H1 (cell line): ENCODE results near the gene BATF2. TPM values are rescaled to one million over a fixed set of nuclear protein-coding genes. Genes with fewer than 3 reads are reported as not detected.

Source experiments
- ATF3 ChIP-seq: IDR thresholded peaks from 2 replicates; pipeline ENCODE4 v1.6.1; 2011; ENCODE audit warnings: low read depth, mild to moderate bottlenecking, low read length; ENCODE audit not compliant: insufficient read depth
- BACH1 ChIP-seq: IDR thresholded peaks from 2 replicates; pipeline ENCODE4 v1.6.1; 2012; ENCODE audit warnings: low read length, improper control_type of control experiment
- CBX5 ChIP-seq: fragments of 300-800, 300-1000 bp; sonication (generic); IDR thresholded peaks from 2 replicates; pipeline ENCODE4 v1.7.1; 2016; ENCODE audit warnings: antibody characterized with exemption, low read length, low read depth
- CTCF ChIP-seq, 3 experiments: IDR thresholded peaks; 1 replicate in 2 of 3; 2 replicates in 1 of 3; pipeline versions ENCODE4 v1.5.1 to v1.6.1; 2011; ENCODE audit warnings: low read length in 3 of 3, mild to moderate bottlenecking in 3 of 3, inconsistent platforms in 2 of 3, low read depth in 1 of 3, moderate library complexity in 1 of 3; ENCODE audit not compliant: insufficient read depth in 1 of 3; ENCODE audit errors: control extremely low read depth in 1 of 3
- E2F6 ChIP-seq: IDR thresholded peaks from 2 replicates; pipeline ENCODE4 v1.6.1; 2012; ENCODE audit warnings: inconsistent platforms
- EGR1 ChIP-seq: IDR thresholded peaks from 2 replicates; pipeline ENCODE4 v1.6.1; 2011; ENCODE audit warnings: low read depth, low read length, borderline replicate concordance
- EZH2 ChIP-seq: fragments of 200-600 bp; sonication (generic); IDR thresholded peaks from 2 replicates; pipeline ENCODE4 v1.7.1; 2012; ENCODE audit warnings: low read depth, mild to moderate bottlenecking, moderate library complexity, low read length, inconsistent platforms; ENCODE audit not compliant: severe bottlenecking
- HDAC2 ChIP-seq, 2 experiments: fragments of 300-600 bp in 1 of 2; sonication (generic) in 1 of 2; IDR thresholded peaks; 2 replicates each; pipeline ENCODE4 v1.6.1; 2011 to 2012; ENCODE audit warnings: low read depth in 2 of 2, low read length in 2 of 2, mild to moderate bottlenecking in 2 of 2, moderate library complexity in 2 of 2, borderline replicate concordance in 1 of 2, inconsistent platforms in 1 of 2
- JUND ChIP-seq: IDR thresholded peaks from 2 replicates; pipeline ENCODE4 v1.6.1; 2011; ENCODE audit warnings: mild to moderate bottlenecking, improper control_type of control experiment, low read length
- KDM5A ChIP-seq: fragments of 200-600 bp; IDR thresholded peaks from 2 replicates; pipeline ENCODE4 v1.7.1; 2012; ENCODE audit warnings: mild to moderate bottlenecking, low read length, inconsistent platforms, mixed read lengths
- NANOG ChIP-seq: IDR thresholded peaks from 2 replicates; pipeline ENCODE4 v1.6.1; 2011; ENCODE audit warnings: low read length, low read depth, mild to moderate bottlenecking, inconsistent platforms; ENCODE audit not compliant: insufficient read depth, poor library complexity, severe bottlenecking
- POLR2A ChIP-seq, 2 experiments: IDR thresholded peaks; 1 replicate in 1 of 2; 2 replicates in 1 of 2; pipeline ENCODE4 v1.6.1; 2011; ENCODE audit warnings: low read depth in 2 of 2, low read length in 2 of 2, mild to moderate bottlenecking in 2 of 2; ENCODE audit errors: control extremely low read depth in 1 of 2
- POLR2AphosphoS5 ChIP-seq: IDR thresholded peaks from 2 replicates; pipeline ENCODE4 v1.6.1; 2011; ENCODE audit warnings: low read depth, low read length
- RAD21 ChIP-seq, 2 experiments: IDR thresholded peaks in 1 of 2; conservative IDR thresholded peaks in 1 of 2; 2 replicates each; pipeline ENCODE4 v1.6.1; 2011; ENCODE audit warnings: low read depth in 2 of 2, low read length in 2 of 2, improper control_type of control experiment in 1 of 2, inconsistent platforms in 1 of 2, mild to moderate bottlenecking in 1 of 2, moderate library complexity in 1 of 2
- RBBP5 ChIP-seq: IDR thresholded peaks from 2 replicates; pipeline ENCODE4 v1.7.1; 2012; ENCODE audit warnings: low read depth, mild to moderate bottlenecking, inconsistent platforms, low read length, moderate library complexity, borderline replicate concordance
- RXRA ChIP-seq: IDR thresholded peaks from 2 replicates; pipeline ENCODE4 v1.6.1; 2011; ENCODE audit warnings: low read depth, mild to moderate bottlenecking, low read length, moderate library complexity; ENCODE audit not compliant: insufficient read depth
- SIX5 ChIP-seq: IDR thresholded peaks from 2 replicates; pipeline ENCODE4 v1.6.1; 2011; ENCODE audit warnings: mild to moderate bottlenecking, low read depth, low read length
- TAF7 ChIP-seq: optimal IDR thresholded peaks from 2 replicates; pipeline ENCODE3; 2011; ENCODE audit warnings: low read depth, mild to moderate bottlenecking, inconsistent platforms, low read length, moderate library complexity, borderline replicate concordance
- TCF12 ChIP-seq: IDR thresholded peaks from 2 replicates; pipeline ENCODE4 v1.6.1; 2011; ENCODE audit warnings: low read depth, mild to moderate bottlenecking, low read length
- polyA plus RNA-seq, 7 experiments: library from polyadenylated mRNA; depleted of rRNA in 3 of 7; stranded (reverse) in 5 of 7; unstranded in 2 of 7; fragments of >200 nt in 5 of 7; fragments of 200-250 nt in 2 of 7; gene quantifications; 1 replicate in 5 of 7; 2 replicates in 1 of 7; 4 replicates in 1 of 7; pipeline versions ENCODE4 v1.2.1 to v1.2.3, GENCODE V29; 2011 to 2013; ENCODE audit warnings: missing spikeins in 2 of 7, mixed read lengths in 2 of 7
- total RNA-seq: library from RNA; stranded (reverse); fragmentation: NEBNext Ultra II Directional; extraction: Animal tissue kit (Norgen Biotek cat#: 25700); gene quantifications from 2 replicates; pipeline ENCODE4 v1.2.1, GENCODE V29; 2021

The BATF2 gene
- total and polyA plus RNA-seq, 2 of the 8 experiments (the other 6 are each of a cell fraction or from before 2014, with no cell fraction given): 1.4 to 3.1 TPM

- TF ChIP-seq CTCF (IDR thresholded peaks at IDR 0.05; ENCODE audit: control extremely low read depth in 1 of 3, insufficient read depth in 1 of 3, low read depth in 1 of 3, low read length in 3 of 3): peak; percentile 13 to 49 (median 44)
- TF ChIP-seq BACH1: peak; percentile 31; the same call in 1 of the 2 replicates
- no peak for TF ChIP-seq NANOG
- TF ChIP-seq ATF3: no peak
- TF ChIP-seq RAD21 (IDR thresholded peaks at IDR 0.05 in 1 of 2, conservative IDR thresholded peaks at IDR 0.05 in 1 of 2; ENCODE audit: low read depth in 2 of 2, low read length in 2 of 2): peak; percentile 16 to 28; a peak in 2 of 4 replicates
- TF ChIP-seq POLR2AphosphoS5: peak; percentile 19; the same call in 1 of the 2 replicates
- peak in 1 of 2 experiments; percentile 82; a peak in 1 of 4 replicates for TF ChIP-seq HDAC2 (IDR thresholded peaks at IDR 0.05; ENCODE audit: borderline replicate concordance in 1 of 2, low read depth in 2 of 2, low read length in 2 of 2)
- TF ChIP-seq SIX5: no peak
- no peak for TF ChIP-seq EZH2
- TF ChIP-seq RXRA: no peak
- TF ChIP-seq TCF12: no peak
- no peak for TF ChIP-seq TAF7
- TF ChIP-seq RBBP5: no peak
- TF ChIP-seq E2F6: peak; percentile 97
- TF ChIP-seq KDM5A: no peak
- peak; percentile 76 for TF ChIP-seq JUND
- no peak for TF ChIP-seq CBX5
- TF ChIP-seq POLR2A (IDR thresholded peaks at IDR 0.05; ENCODE audit: control extremely low read depth in 1 of 2, low read depth in 2 of 2, low read length in 2 of 2): no peak
- TF ChIP-seq EGR1: 0 out of 2 replicates have a peak, but pooled peaks have one; percentile 41
Measured at GRCh38 chr11:65027213-65028067, 30.7 kb upstream of the BATF2 start, which contains the start of gene SNX15 (continued).
